ENCODE measurements around the gene INPP4B. TPM values are rescaled to one million over a fixed set of nuclear protein-coding genes. Genes with fewer than 3 reads are reported as not detected.

The INPP4B gene
- total and polyA plus RNA-seq, 2 donors (not counting 1 experiment from before 2014, with no cell fraction given): 0.03 TPM; not detected in 1

- H2AFZ ChIP-seq (ENCODE audit: insufficient read depth, low read depth, low read length, poor library complexity, severe bottlenecking): no peak overlapping the region
- ATAC-seq (ENCODE audit: low read depth): no peak
- no peaks in the 10 kb centered on the region for H3K36me3 ChIP-seq (replicated peaks in 1 of 2; ENCODE audit: control extremely low read depth in 1 of 2, control insufficient read depth in 1 of 2, extremely low read depth in 1 of 2, insufficient read depth in 2 of 2, low read length in 1 of 2)
- H3K9me3 ChIP-seq (ENCODE audit: control extremely low read depth in 1 of 3, control insufficient read depth in 2 of 3, insufficient read depth in 1 of 3, low read length in 2 of 3): no peaks in the 10 kb centered on the region
- no peak overlapping the region for H3K4me2 ChIP-seq (replicated peaks; ENCODE audit: low read depth, low read length, poor library complexity, severe bottlenecking)
- WGBS (ENCODE audit: insufficient coverage): no CpG with 5 or more reads among the region's 4 CpGs
- no peak overlapping the region for H3K9ac ChIP-seq (ENCODE audit: low read length)
- no peak overlapping the region for H3K27ac ChIP-seq (ENCODE audit: low read length in 2 of 2)
- Mint-ChIP-seq H3K4me1 (no peaks in the 10 kb centered on the region), H3K27ac (no peak overlapping the region), H3K9me3 (ENCODE audit: insufficient read depth) (no peaks in the 10 kb centered on the region), H3K4me3 (no peak overlapping the region), H3K27me3 (no peaks in the 10 kb centered on the region)
- intact Hi-C loops (cut with micrococcal nuclease): no loop called here
- no peak for TF ChIP-seq CTCF (IDR thresholded peaks at IDR 0.05)
- no peak for TF ChIP-seq EZH2 (IDR thresholded peaks at IDR 0.05; ENCODE audit: borderline replicate concordance, insufficient read depth, low read depth, low read length, poor library complexity, severe bottlenecking)
- ChIA-PET CTCF (no interaction called here), POLR2A (no interaction called here)
- H4K20me1 ChIP-seq (ENCODE audit: control insufficient read depth, insufficient read depth, low read length, poor library complexity, severe bottlenecking): no peaks in the 10 kb centered on the region
- no peaks in the 10 kb centered on the region for H3K27me3 ChIP-seq (replicated peaks in 1 of 4; ENCODE audit: control extremely low read depth in 1 of 4, control insufficient read depth in 3 of 4, insufficient read depth in 4 of 4, low read length in 3 of 4)
- H3K4me3 ChIP-seq (ENCODE audit: control extremely low read depth in 1 of 5, extremely low read depth in 1 of 5, insufficient read depth in 1 of 5, low read depth in 2 of 5, low read length in 4 of 5): no peak overlapping the region
- no peaks in the 10 kb centered on the region for H3K4me1 ChIP-seq (ENCODE audit: control insufficient read depth in 2 of 2, insufficient read depth in 2 of 2, low read length in 2 of 2)
- no peaks in the 10 kb centered on the region for H3K79me2 ChIP-seq (ENCODE audit: control insufficient read depth, insufficient read depth, low read length)
- no peak for DNase-seq
These were observed 765.1 kb downstream of the INPP4B start for GRCh38 chr4:142081025-142081424.

GRCh38 chr4:142079959-142080358, 766.1 kb downstream of the INPP4B start:
- intact Hi-C loops (cut with micrococcal nuclease): no loop called here
- no CpG with 5 or more reads among the region's 1 CpG for WGBS (ENCODE audit: insufficient coverage)
- ATAC-seq (ENCODE audit: low read depth) (no peak), DNase-seq (no peak)
- Histone ChIP-seq H3K27ac (ENCODE audit: low read length in 2 of 2) (no peak overlapping the region), H3K27me3 (replicated peaks in 1 of 4; ENCODE audit: control extremely low read depth in 1 of 4, control insufficient read depth in 3 of 4, insufficient read depth in 4 of 4, low read length in 3 of 4) (no peaks in the 10 kb centered on the region), H3K9me3 (ENCODE audit: control extremely low read depth in 1 of 3, control insufficient read depth in 2 of 3, insufficient read depth in 1 of 3, low read length in 2 of 3) (no peaks in the 10 kb centered on the region), H4K20me1 (ENCODE audit: control insufficient read depth, insufficient read depth, low read length, poor library complexity, severe bottlenecking) (no peaks in the 10 kb centered on the region), H3K4me1 (ENCODE audit: control insufficient read depth in 2 of 2, insufficient read depth in 2 of 2, low read length in 2 of 2) (no peaks in the 10 kb centered on the region), H3K4me3 (ENCODE audit: control extremely low read depth in 1 of 5, extremely low read depth in 1 of 5, insufficient read depth in 1 of 5, low read depth in 2 of 5, low read length in 4 of 5) (no peak overlapping the region), H3K4me2 (replicated peaks; ENCODE audit: low read depth, low read length, poor library complexity, severe bottlenecking) (no peak overlapping the region), H3K9ac (ENCODE audit: low read length) (no peak overlapping the region), H2AFZ (ENCODE audit: insufficient read depth, low read depth, low read length, poor library complexity, severe bottlenecking) (no peak overlapping the region), H3K36me3 (replicated peaks in 1 of 2; ENCODE audit: control extremely low read depth in 1 of 2, control insufficient read depth in 1 of 2, extremely low read depth in 1 of 2, insufficient read depth in 2 of 2, low read length in 1 of 2) (no peaks in the 10 kb centered on the region), H3K79me2 (ENCODE audit: control insufficient read depth, insufficient read depth, low read length) (no peaks in the 10 kb centered on the region)
- Mint-ChIP-seq H3K4me3 (no peak overlapping the region), H3K4me1 (no peaks in the 10 kb centered on the region), H3K27ac (no peak overlapping the region), H3K9me3 (ENCODE audit: insufficient read depth) (no peaks in the 10 kb centered on the region), H3K27me3 (no peaks in the 10 kb centered on the region)
- POLR2A ChIA-PET: no interaction called here
- CTCF ChIA-PET: no interaction called here
- TF ChIP-seq EZH2 (IDR thresholded peaks at IDR 0.05; ENCODE audit: borderline replicate concordance, insufficient read depth, low read depth, low read length, poor library complexity, severe bottlenecking) (no peak), CTCF (IDR thresholded peaks at IDR 0.05) (no peak)

All from B cell (primary cell).